HG02884 (cell line): ENCODE measurements around the gene RAB36.

Experiments used
- ATAC-seq: cut with Tn5 transposase; IDR thresholded peaks from one replicate; pipeline ENCODE4 v1.9.1; 2021; ENCODE audit warnings: mild to moderate bottlenecking, moderate library complexity; ENCODE audit not compliant: unreplicated experiment

The RAB36 gene

GRCh38 chr22:23108249-23109078, 36.8 kb upstream of the RAB36 start:
- ATAC-seq: no peak

DNA sequence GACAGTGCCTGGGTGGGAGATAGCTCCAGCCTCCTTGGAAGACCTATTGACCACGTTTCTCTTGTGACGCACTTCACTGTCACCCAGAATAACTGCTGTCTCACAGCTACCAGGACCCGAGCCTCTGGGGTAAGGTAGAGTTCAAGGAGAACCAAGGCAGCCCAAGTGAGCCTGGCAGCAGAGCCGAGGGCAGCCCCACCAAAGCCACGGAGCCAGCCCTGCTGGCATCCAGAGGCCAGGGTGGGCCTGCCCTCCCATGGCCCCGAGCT, 36.3 kb upstream of the RAB36 start:
- no peak for ATAC-seq

GRCh38 chr22:23109441-23109978, 35.8 kb upstream of the RAB36 start:
- no peak for ATAC-seq

- ATAC-seq: no peak
Measured at GRCh38 chr22:23110190-23110921, 34.9 kb upstream of the RAB36 start.

- no peak for ATAC-seq
Measured at GRCh38 chr22:23110922-23111527, 34.3 kb upstream of the RAB36 start.

GRCh38 chr22:23112472-23113012, 32.7 kb upstream of the RAB36 start:
- no peak for ATAC-seq

DNA sequence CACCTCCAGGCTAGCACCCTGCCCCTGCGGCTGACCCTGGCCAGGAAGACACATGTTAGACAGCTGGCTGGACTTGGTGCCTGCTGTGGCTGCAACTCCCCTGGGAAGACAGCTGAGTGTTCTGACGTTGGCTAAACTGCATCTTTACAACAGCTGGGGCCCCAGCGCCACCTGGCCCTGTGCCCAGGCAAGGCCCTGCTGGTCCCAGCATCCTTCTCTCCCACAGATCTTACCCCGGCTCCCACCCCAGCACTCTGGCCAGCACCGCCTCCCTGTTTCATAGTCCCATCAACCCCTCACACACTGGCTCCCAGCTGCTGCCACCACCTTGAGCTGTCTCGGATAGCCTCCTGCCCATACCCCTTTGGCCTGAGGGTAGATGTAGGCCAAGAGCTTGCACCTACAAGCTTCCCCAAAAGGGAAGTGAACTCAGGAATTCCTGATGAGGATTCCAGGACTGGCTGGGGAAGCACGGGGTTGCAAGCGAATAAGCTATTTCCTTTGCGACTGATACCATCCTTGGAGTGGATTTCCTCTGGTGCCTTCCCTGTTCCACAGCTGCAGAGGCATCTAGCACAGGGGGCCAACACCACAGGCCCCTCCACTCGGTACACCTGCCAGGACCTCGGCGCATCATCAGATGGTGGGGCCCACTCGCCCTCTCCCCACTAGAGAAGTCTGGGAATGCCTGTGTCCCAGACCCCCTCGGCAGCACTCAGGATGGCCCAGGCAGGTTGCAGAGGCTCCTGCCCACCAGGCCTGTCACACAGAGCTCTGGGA, 32.0 kb upstream of the RAB36 start:
- ATAC-seq: no peak

DNA sequence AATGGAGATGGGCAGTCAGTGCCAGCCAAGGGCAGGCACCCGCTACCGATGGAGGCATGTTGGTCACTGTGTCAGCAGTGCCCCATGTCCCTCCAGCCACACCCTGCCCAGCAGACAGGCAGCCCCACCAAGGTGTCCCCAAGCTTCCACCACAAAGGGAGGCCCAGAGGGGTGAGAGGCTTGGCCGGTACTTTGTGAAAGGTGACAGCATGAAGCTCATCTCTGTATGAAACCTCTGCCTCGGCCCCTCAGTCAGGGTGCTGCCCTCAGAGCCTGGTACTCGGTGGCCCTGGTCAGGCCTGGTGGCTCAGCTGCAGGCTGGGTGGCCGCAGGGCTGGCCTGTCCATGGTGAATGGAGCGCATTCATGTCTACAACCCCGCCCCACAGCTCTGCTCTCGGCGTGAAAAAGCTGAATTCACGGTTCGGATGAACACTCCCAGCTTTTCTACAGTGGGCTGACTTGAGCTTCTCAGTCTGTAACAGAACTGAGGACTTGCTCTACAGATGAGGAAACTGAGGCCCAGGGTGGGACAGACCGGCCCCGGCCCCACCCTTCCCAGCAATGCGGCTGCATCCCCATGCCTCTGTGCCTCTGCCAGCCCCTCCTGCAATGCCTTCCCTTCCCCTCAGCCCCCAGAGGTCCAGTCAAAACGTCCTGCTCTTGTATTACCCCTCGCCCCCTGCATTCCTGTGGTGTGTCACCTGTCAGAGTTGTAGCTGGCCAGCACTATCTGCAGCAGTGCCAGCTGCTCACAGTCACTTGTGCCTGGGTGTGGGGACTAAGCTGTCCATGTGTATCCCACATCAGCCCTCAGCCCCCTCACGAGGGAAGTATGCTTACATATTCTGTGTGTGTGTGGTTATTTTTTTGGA, 31.2 kb upstream of the RAB36 start:
- ATAC-seq: no peak

DNA sequence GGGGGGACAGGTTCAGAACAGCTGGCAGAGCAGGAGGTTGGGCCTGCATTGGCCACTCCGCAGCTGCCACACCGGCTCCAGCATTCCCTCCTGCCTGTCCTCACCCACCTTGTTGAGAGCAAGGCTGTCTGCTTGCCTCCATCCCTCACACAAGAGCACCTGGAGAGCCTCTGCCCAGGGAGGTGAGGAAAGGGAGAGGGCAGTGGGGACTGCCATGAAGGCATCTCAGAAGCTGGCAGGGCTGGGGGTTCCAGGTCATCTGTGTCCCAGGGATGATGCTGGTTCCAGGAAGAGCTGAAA, 30.6 kb upstream of the RAB36 start:
- no peak for ATAC-seq

- no peak for ATAC-seq
Measured at GRCh38 chr22:23115369-23115768, 29.9 kb upstream of the RAB36 start.

DNA sequence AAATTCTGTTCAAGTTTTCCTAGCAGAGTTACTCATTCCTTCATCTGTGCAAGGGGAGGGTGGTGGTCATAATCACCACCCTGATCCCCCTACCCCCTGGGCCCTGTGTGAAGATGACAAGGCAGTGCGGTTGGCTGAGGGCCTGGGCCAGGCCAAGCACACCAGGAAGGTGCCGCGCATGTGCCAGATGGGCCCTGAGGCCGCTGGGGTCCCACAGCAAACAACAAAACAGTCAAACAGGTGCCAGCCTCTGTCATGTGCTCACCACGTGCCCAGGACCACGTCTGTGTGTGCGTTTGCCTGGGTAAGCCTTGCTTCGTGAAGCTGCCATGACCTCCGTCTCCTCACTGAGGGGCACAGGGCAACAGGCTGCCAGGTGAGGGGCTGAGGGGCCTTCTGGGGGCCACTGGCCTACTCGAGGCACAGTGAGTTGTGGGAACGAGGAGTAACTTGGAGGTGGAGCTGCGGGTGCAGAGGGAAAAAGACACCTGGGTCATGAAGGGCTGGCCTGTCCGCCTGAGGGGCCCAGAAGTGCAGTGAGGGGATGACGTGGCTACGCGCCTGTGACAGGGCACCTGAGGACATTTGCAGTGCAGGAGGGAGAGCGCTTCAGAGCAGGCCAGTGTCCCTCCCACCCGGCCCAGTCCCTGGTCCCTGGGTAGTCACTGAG, 29.3 kb upstream of the RAB36 start:
- ATAC-seq: no peak

DNA sequence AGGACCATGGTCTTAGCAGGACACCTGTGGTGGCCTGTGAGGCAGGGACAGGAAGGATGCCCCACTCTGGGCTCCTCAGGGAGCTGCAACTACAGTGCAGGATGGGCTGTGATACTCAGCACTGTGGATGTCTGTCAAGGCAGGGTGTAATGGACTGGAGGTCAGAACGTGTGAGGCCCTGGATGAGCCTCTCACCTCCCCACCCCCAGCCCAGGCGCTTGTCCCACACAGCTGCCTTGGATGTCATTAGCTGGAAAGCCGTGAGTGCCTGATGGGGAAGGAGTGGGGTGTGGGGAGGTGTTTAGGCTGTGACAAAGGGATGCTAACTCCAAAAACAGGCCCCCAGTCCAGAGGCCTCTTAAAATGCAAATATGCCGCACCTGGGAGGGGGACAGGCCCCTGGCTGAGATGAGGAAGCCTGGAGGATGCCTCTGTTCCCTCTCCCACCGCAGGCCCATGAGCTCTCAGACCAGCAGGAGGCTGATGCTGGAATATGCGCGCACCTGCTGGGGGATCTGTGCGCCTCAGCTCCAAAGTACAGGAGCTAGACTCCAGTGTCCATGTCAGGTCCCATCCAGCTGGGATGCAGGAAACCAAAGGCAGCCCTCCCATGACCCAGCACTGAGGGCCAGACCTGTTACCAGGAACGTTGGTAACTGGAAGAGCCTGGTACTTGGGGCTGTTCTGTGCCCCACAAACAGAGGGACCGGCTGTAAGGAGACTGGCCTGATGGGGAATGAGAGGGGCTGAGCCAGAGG, 28.6 kb upstream of the RAB36 start:
- no peak for ATAC-seq

GRCh38 chr22:23117275-23117674, 28.0 kb upstream of the RAB36 start:
- ATAC-seq: no peak

DNA sequence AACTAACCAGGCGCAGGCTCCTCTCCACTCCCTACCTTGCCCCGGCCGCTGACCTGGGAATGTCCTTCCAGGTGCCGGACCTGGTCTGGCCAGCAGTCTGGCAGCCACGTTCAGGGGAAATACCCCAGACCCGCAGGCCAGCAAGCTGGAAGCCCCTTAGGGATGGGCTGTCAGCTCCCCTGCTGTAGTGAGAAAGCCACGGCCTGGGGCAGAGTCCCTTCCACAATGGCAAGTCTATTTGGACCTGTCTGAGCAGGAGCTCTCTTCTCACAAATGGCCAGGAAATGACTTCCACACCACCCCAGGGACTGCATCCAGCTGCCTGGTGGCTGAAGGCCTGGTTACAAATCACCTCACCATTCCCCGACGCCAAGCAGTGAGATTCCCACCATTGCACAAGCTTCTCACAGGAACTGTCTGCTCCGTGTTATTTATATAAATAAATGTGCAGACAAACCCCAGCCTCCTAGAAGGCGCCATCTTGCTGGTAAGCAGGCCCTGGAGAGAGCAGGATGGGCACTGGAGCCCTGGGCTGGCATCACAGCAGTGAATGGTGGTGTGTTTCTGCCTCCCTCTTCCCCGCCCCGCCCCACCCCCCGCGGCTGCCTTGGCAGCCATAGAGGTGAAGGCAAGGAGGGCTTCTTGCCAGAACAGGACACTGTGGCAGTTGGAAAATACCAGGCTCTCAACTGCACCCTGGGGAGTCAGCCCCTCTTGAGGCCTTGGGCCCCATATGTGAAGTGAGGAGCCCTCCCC, 27.2 kb upstream of the RAB36 start:
- ATAC-seq: no peak

GRCh38 chr22:23118647-23119493, 26.4 kb upstream of the RAB36 start:
- no peak for ATAC-seq

DNA sequence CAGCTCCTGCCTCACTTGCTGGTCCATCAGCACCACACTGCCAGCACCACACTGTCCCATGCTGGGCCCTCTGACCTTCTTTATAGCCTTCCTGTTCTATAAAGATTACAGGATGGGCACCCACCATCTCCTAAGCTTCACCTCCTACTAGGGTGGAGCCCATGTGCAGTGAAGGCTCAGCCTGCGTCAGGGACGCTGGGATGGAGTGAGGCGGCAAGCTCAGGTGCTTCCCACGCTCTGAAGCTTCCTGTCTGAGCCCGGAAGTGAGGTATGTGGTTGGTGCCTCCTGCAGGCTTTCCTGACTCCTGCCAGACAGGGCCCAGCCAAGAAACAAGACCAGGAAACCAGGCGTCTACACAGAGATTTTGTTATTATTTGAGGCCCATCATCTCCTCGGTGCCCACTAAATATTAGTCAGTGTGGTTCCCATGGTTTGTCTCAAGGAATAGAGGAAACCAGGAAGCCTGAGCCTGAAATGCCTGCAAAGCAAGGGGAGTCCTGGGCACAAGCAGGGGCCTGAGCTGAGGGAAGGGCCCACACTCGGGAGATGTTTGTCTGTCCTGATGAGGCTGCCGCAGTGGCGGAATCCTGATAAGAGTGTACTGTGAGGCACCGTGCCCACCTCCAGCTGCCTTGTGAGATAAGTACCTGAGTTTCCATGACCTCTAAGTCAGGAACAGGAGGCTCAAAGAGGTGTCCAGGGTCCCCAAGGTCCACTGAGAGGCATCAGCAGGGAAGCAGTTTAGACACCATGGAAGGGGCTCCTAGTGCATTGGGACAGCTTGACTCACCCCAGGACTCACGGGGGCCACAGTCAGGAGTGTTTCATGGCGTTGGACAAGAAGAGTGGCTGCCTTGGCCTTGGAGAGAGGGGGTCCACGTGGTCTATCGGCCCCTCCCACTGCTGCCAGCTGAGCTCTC, 25.5 kb upstream of the RAB36 start:
- ATAC-seq: no peak
